ENCODE data around the gene CDK19. TPM values are rescaled to one million over a fixed set of nuclear protein-coding genes. Genes with fewer than 3 reads are reported as not detected.

CDK19 gene
- total RNA-seq, 2 experiments from 2014 or later, result 25.3 to 30.0 TPM

Other genes with a start within 250 kb of the CDK19 start
- gene AMD1, start 59.3 kb upstream of the CDK19 start, total RNA-seq, result 10 to 100 TPM; 60.0 to 61.2 TPM
- gene GTF3C6, start 143.2 kb upstream of the CDK19 start, total RNA-seq, result 10 to 100 TPM; 60.9 to 65.4 TPM
- 10 to 100 TPM; 19.1 to 19.6 TPM for gene RPF2, start 166.6 kb upstream of the CDK19 start, total RNA-seq

Measured in activated naive CD8-positive, alpha-beta T cell treated with anti-CD3 and anti-CD28 coated beads, Interleukin-2, amount 10 ng/mL, durations not matched to agents 7 days and 5 days (primary cell).